Dendritic cell treated with granulocyte-macrophage colony-stimulating factor and Interleukin-4, amounts not matched to agents 40 ng/mL and 50 ng/mL, for 4 days (primary cell): Measurements from ENCODE around the gene SLC9A8.
A peak's percentile ranks its signal among the peaks of the same experiment; 100 is the strongest.

Experiments used
- H3K27ac Mint-ChIP-seq: one replicate; pipeline ENCODE4 v1.8.0; 2022; ENCODE audit warnings: mild to moderate bottlenecking, mixed read lengths
- H3K27me3 Mint-ChIP-seq: one replicate; pipeline ENCODE4 v1.8.0; 2022; ENCODE audit warnings: mild to moderate bottlenecking, mixed read lengths
- H3K36me3 Mint-ChIP-seq: one replicate; pipeline ENCODE4 v1.8.0; 2022; ENCODE audit warnings: low read depth, mixed read lengths
- H3K4me1 Mint-ChIP-seq: one replicate; pipeline ENCODE4 v1.8.0; 2022; ENCODE audit warnings: low read depth, mixed read lengths
- H3K4me3 Mint-ChIP-seq: one replicate; pipeline ENCODE4 v1.8.0; 2022; ENCODE audit warnings: mild to moderate bottlenecking, moderate library complexity, mixed read lengths
- H3K9me3 Mint-ChIP-seq: one replicate; pipeline ENCODE4 v1.8.0; 2022; ENCODE audit warnings: mixed read lengths
- intact Hi-C: fragments of 100-400 bp; cut with micrococcal nuclease; formaldehyde crosslinking; loops from one replicate; pipeline ENCODE4 v1.15.0; 2022

The SLC9A8 gene

GRCh38 chr20:49835031-49835430 lies 22.4 kb downstream of the SLC9A8 start:
- peaks cover 57% of the 10 kb centered on the region for H3K36me3 Mint-ChIP-seq
- H3K4me3 Mint-ChIP-seq = no peak overlapping the region
- H3K4me1 Mint-ChIP-seq = peaks cover 23% of the 10 kb centered on the region
- no peaks in the 10 kb centered on the region for H3K27me3 Mint-ChIP-seq
- intact Hi-C loops = no loop called here
- no peak overlapping the region for H3K27ac Mint-ChIP-seq
- H3K9me3 Mint-ChIP-seq = no peaks in the 10 kb centered on the region

DNA sequence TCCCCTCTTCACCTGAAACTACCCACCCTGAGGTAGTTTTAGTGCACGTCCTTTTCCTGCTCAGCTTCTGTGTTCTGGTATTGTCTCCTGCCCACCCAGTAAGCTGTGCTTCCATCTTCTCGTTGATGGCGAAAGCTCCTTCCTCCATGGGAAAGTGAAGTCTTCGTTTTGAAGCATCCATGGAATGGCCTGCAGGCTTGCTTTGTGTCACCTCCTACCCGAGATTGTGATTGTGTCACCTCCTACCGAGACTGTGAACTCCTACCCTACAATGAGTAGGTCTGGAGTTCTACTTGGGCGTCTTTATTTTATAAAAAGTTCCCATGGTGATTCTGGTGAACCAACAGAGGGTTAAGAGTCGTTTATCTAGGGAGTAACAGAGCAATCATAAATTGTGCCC lies 25.9 kb downstream of the SLC9A8 start:
- Mint-ChIP-seq H3K4me1 (no peaks in the 10 kb centered on the region), H3K27me3 (no peaks in the 10 kb centered on the region), H3K4me3 (no peak overlapping the region), H3K36me3 (peaks cover 61% of the 10 kb centered on the region), H3K9me3 (no peaks in the 10 kb centered on the region), H3K27ac (no peak overlapping the region)
- intact Hi-C loops = no loop called here

- no peak overlapping the region for H3K4me3 Mint-ChIP-seq
- intact Hi-C loops = no loop called here
- no peaks in the 10 kb centered on the region for H3K27me3 Mint-ChIP-seq
- H3K9me3 Mint-ChIP-seq = no peaks in the 10 kb centered on the region
- no peak overlapping the region for H3K27ac Mint-ChIP-seq
- H3K36me3 Mint-ChIP-seq = peaks cover 55% of the 10 kb centered on the region
- no peaks in the 10 kb centered on the region for H3K4me1 Mint-ChIP-seq
Observed at GRCh38 chr20:49843139-49843538, 30.5 kb downstream of the SLC9A8 start.

GRCh38 chr20:49843770-49844380 lies 31.2 kb downstream of the SLC9A8 start:
- H3K4me1 Mint-ChIP-seq = no peaks in the 10 kb centered on the region
- no peaks in the 10 kb centered on the region for H3K27me3 Mint-ChIP-seq
- no peak overlapping the region for H3K27ac Mint-ChIP-seq
- H3K9me3 Mint-ChIP-seq = no peaks in the 10 kb centered on the region
- intact Hi-C loops = no loop called here
- H3K4me3 Mint-ChIP-seq = no peak overlapping the region
- peaks cover 55% of the 10 kb centered on the region for H3K36me3 Mint-ChIP-seq

DNA sequence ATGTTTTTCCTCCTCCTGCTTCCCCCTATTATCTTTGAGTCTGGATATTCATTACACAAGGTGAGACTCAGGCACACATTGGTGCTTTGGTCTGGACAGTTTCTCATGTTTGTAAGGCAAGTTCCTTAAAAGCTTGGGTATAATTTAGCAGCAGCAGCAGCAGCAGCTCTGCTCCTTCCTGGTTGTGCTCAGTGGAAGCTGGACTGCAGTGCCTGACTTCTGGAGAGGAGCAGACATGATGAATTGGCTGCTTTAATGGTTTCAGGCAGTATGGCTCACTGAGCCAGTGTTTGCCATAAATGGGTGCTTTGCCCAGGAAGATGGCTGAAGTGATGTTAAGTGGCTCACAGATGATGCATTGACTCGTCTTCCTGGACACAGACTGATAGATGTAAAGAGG lies 32.4 kb downstream of the SLC9A8 start:
- Mint-ChIP-seq H3K9me3 (no peaks in the 10 kb centered on the region), H3K27ac (no peak overlapping the region), H3K27me3 (no peaks in the 10 kb centered on the region), H3K36me3 (peaks cover 62% of the 10 kb centered on the region), H3K4me1 (no peaks in the 10 kb centered on the region), H3K4me3 (no peak overlapping the region)
- intact Hi-C loops = no loop called here

DNA sequence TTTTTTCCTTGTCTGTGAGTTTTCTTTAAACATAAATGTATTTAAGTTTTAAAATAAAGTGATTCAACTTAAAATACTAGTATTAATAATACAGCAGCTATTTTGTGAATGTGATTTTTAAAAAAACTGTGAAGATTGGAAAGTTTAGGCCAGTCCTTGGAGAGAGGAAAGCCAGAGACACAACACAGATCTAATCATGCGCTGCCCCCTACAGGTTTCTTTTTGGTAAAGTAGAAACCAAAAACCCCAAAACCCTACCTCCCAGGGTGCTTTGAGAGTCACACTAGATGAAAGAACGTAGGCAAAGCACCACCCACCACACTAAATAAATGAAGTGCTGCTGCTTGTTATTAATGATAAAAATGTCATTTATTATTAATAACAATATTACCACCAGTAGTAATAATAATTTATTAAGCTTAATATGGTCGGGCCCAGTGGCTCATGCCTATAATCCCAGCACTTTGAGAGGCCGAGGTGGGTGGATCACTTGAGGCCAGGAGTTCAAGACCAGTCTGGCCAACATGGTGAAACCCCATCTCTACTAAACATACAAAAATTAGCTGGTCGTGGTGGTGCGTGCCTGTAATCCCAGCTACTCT lies 33.7 kb downstream of the SLC9A8 start:
- intact Hi-C loops = loop anchor here (1.0 to 2.0 kb wide), 2 partner anchors 235 to 306 kb away; no protein-coding TSS in a partner anchor
- peaks cover 6% of the 10 kb centered on the region for H3K4me1 Mint-ChIP-seq
- no peak overlapping the region for H3K27ac Mint-ChIP-seq
- no peaks in the 10 kb centered on the region for H3K9me3 Mint-ChIP-seq
- H3K36me3 Mint-ChIP-seq = peaks cover 64% of the 10 kb centered on the region
- no peak overlapping the region for H3K4me3 Mint-ChIP-seq
- H3K27me3 Mint-ChIP-seq = no peaks in the 10 kb centered on the region

DNA sequence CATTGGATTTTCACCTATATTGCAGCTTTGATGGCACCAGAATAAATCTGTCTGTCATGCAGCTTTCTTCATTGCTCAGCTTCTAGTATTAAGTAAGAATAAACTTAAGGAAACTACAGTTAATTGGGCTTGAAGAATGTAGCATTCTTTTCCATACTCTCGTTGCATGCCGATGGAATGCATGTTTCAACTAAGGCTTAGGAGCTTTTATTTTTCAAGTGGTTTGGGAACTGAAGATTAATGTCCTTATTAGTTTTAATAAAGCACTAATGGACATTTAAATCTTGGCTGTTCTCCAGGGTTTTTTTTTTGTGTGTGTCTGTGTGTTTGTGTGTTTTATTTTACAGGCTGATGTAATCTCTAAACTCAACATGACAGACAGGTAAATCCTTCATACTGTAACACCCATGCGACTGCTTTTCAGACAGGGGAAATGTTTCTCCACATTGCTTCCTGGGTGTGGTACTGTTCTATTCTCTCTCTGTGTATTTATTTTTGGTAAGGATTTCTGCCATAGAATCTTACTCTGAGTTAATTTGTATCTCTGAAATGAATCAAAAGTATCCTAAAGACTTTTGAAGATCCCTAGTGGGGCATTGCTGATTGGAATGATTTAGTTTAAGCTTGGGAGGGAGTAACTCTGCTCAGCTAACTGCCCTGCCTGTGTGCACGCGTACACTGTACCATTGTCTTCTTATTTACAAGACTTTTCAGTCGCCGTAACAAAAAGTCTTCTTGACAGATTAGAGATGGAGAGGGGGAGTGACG lies 38.0 kb downstream of the SLC9A8 start:
- no peak overlapping the region for H3K4me3 Mint-ChIP-seq
- H3K27me3 Mint-ChIP-seq = no peaks in the 10 kb centered on the region
- H3K9me3 Mint-ChIP-seq = no peaks in the 10 kb centered on the region
- intact Hi-C loops = no loop called here
- peaks cover 7% of the 10 kb centered on the region for H3K4me1 Mint-ChIP-seq
- H3K27ac Mint-ChIP-seq = peak overlapping the region; percentile 15
- H3K36me3 Mint-ChIP-seq = peaks cover 82% of the 10 kb centered on the region

GRCh38 chr20:49851231-49851705 lies 38.6 kb downstream of the SLC9A8 start:
- H3K27ac Mint-ChIP-seq = peak overlapping the region; percentile 15
- intact Hi-C loops = no loop called here
- no peaks in the 10 kb centered on the region for H3K9me3 Mint-ChIP-seq
- H3K4me1 Mint-ChIP-seq = peaks cover 7% of the 10 kb centered on the region
- H3K36me3 Mint-ChIP-seq = peaks cover 86% of the 10 kb centered on the region
- H3K27me3 Mint-ChIP-seq = no peaks in the 10 kb centered on the region
- H3K4me3 Mint-ChIP-seq = no peak overlapping the region

DNA sequence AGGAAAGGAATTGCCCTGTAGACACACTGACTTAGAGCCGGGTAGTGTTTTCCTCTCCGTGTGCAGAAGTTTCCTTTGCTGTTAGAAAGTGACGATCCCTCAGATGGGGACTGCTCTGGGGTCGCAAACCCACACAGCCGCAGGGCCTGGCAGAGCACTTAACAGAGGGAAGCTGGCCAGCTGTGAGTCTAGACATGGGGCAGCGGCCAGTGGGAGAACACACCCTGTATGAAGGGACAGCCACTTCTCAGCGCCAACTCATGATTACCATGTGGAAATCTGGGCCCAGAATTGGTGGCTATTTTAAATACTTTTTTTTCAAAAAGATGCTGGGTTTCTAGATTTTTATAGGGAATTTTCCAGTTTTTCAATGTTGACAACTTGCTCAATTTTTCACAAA lies 39.4 kb downstream of the SLC9A8 start:
- no peak overlapping the region for H3K4me3 Mint-ChIP-seq
- peaks cover 93% of the 10 kb centered on the region for H3K36me3 Mint-ChIP-seq
- no peak overlapping the region for H3K27ac Mint-ChIP-seq
- intact Hi-C loops = no loop called here
- H3K4me1 Mint-ChIP-seq = peaks cover 7% of the 10 kb centered on the region
- H3K9me3 Mint-ChIP-seq = no peaks in the 10 kb centered on the region
- no peaks in the 10 kb centered on the region for H3K27me3 Mint-ChIP-seq

- Mint-ChIP-seq H3K4me3 (no peak overlapping the region), H3K4me1 (peaks cover 7% of the 10 kb centered on the region), H3K36me3 (peaks cover 99% of the 10 kb centered on the region), H3K27me3 (no peaks in the 10 kb centered on the region), H3K9me3 (no peaks in the 10 kb centered on the region), H3K27ac (no peak overlapping the region)
- intact Hi-C loops = no loop called here
Observed at GRCh38 chr20:49852522-49853080, 40.0 kb downstream of the SLC9A8 start.

DNA sequence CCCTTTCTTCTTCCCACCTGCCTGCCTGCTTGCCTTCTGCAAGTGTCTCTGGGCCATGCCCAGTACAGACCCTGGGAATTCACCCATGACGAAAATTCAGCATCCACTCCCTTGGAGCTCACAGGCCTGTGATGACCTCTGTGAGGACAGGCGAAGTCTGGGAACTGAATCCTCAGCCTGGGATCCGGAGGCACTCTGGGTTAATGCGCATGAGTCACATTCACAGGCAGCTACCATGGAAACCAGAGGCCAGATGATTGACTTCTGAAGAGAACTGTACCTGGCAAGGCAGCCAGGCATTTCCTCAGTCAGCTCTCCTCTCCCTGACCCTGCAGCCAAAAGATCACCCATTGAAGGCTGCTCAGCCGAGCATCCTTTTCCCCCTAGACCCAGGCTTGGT lies 41.0 kb downstream of the SLC9A8 start:
- no peaks in the 10 kb centered on the region for H3K27me3 Mint-ChIP-seq
- H3K36me3 Mint-ChIP-seq = peaks cover 95% of the 10 kb centered on the region
- H3K9me3 Mint-ChIP-seq = no peaks in the 10 kb centered on the region
- no peak overlapping the region for H3K27ac Mint-ChIP-seq
- no peak overlapping the region for H3K4me3 Mint-ChIP-seq
- intact Hi-C loops = no loop called here
- peaks cover 7% of the 10 kb centered on the region for H3K4me1 Mint-ChIP-seq

- Mint-ChIP-seq H3K27ac (no peak overlapping the region), H3K27me3 (no peaks in the 10 kb centered on the region), H3K36me3 (peaks cover 95% of the 10 kb centered on the region), H3K4me3 (no peak overlapping the region), H3K9me3 (no peaks in the 10 kb centered on the region), H3K4me1 (peaks cover 7% of the 10 kb centered on the region)
- intact Hi-C loops = no loop called here
Observed at GRCh38 chr20:49854190-49854875, 41.7 kb downstream of the SLC9A8 start.

- Mint-ChIP-seq H3K36me3 (peaks cover 93% of the 10 kb centered on the region), H3K27ac (no peak overlapping the region), H3K27me3 (no peaks in the 10 kb centered on the region), H3K4me1 (peaks cover 14% of the 10 kb centered on the region), H3K4me3 (no peak overlapping the region), H3K9me3 (no peaks in the 10 kb centered on the region)
- intact Hi-C loops = no loop called here
Observed at GRCh38 chr20:49856904-49857303, 44.3 kb downstream of the SLC9A8 start.
